ENCODE results near the gene CCDC40.

- TF ChIP-seq CTCF (conservative IDR thresholded peaks at IDR 0.05 in 1 of 2, IDR thresholded peaks at IDR 0.05 in 1 of 2; ENCODE audit: low read depth in 1 of 2, low read length in 2 of 2) (no peak), EZH2 (IDR thresholded peaks at IDR 0.05; ENCODE audit: low read length, missing control alignments) (no peak)
Observed at GRCh38 chr17:80104956-80105375, 68.5 kb downstream of the CCDC40 start.

Measured in fibroblast of lung (primary cell).